Ishikawa (cell line): Measurements from ENCODE around the gene PTPRN2.

Experiments used
- CREB1 ChIP-seq: IDR thresholded peaks from 2 replicates; pipeline ENCODE4 v1.6.1; 2012; ENCODE audit warnings: low read depth
- EGR1 ChIP-seq: IDR thresholded peaks from 2 replicates; pipeline ENCODE4 v1.6.1; 2012
- EP300 ChIP-seq: IDR thresholded peaks from 2 replicates; pipeline ENCODE4 v1.6.1; 2012; ENCODE audit warnings: borderline replicate concordance
- FOXM1 ChIP-seq: IDR thresholded peaks from 2 replicates; pipeline ENCODE4 v1.6.1; 2012; ENCODE audit warnings: low read depth, borderline replicate concordance
- NFIC ChIP-seq: IDR thresholded peaks from 2 replicates; pipeline ENCODE4 v1.6.1; 2012
- RAD21 ChIP-seq: IDR thresholded peaks from 2 replicates; pipeline ENCODE4 v1.6.1; 2012; ENCODE audit warnings: low read depth
- TAF1 ChIP-seq: IDR thresholded peaks from 2 replicates; pipeline ENCODE4 v1.6.1; 2012; ENCODE audit warnings: low read depth, mild to moderate bottlenecking
- TCF12 ChIP-seq: IDR thresholded peaks from 2 replicates; pipeline ENCODE4 v1.6.1; 2012; ENCODE audit warnings: low read depth
- TEAD4 ChIP-seq: IDR thresholded peaks from 2 replicates; pipeline ENCODE4 v1.6.1; 2012
- YY1 ChIP-seq: IDR thresholded peaks from 2 replicates; pipeline ENCODE4 v1.6.1; 2012; ENCODE audit warnings: low read depth
- ZBTB7A ChIP-seq: IDR thresholded peaks from 2 replicates; pipeline ENCODE4 v1.6.1; 2012; ENCODE audit warnings: low read depth
- TF ChIP-seq, protein P1 (sequence below): IDR thresholded peaks from 2 replicates; pipeline ENCODE4 v1.6.1; 2012; ENCODE audit warnings: low read depth, mild to moderate bottlenecking
- TF ChIP-seq, protein P2 (sequence below): IDR thresholded peaks from 2 replicates; pipeline ENCODE4 v1.6.1; 2012
- TF ChIP-seq, protein P3 (sequence below): IDR thresholded peaks from 2 replicates; pipeline ENCODE4 v1.6.1; 2012

Gene PTPRN2

DNA sequence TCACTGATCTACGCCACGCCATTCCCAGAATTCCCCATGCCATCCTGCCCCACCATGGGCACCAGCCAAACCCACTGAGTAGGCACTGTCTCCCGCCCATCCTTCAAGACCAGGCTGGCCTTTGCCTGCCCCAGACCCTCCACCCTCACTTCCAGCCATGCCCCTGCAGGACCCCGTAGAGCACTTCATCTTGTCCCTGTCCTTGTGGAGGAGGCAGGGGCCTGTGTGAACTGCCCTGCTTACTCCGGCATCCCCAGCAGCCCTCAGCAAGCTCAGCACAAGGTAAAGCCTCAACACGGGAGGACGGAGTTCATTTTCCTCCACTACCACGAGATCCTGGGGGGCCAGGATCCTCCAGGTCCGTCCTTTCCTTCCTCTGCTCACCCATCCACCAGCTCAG is 577.7 kb downstream of the PTPRN2 start:
- TF ChIP-seq RAD21 (no peak), TEAD4 (no peak), YY1 (no peak), EP300 (no peak), EGR1 (no peak), TCF12 (no peak), FOXM1 (no peak), ZBTB7A (no peak), NFIC (no peak), CREB1 (no peak)
- TF ChIP-seq, protein P1, sequence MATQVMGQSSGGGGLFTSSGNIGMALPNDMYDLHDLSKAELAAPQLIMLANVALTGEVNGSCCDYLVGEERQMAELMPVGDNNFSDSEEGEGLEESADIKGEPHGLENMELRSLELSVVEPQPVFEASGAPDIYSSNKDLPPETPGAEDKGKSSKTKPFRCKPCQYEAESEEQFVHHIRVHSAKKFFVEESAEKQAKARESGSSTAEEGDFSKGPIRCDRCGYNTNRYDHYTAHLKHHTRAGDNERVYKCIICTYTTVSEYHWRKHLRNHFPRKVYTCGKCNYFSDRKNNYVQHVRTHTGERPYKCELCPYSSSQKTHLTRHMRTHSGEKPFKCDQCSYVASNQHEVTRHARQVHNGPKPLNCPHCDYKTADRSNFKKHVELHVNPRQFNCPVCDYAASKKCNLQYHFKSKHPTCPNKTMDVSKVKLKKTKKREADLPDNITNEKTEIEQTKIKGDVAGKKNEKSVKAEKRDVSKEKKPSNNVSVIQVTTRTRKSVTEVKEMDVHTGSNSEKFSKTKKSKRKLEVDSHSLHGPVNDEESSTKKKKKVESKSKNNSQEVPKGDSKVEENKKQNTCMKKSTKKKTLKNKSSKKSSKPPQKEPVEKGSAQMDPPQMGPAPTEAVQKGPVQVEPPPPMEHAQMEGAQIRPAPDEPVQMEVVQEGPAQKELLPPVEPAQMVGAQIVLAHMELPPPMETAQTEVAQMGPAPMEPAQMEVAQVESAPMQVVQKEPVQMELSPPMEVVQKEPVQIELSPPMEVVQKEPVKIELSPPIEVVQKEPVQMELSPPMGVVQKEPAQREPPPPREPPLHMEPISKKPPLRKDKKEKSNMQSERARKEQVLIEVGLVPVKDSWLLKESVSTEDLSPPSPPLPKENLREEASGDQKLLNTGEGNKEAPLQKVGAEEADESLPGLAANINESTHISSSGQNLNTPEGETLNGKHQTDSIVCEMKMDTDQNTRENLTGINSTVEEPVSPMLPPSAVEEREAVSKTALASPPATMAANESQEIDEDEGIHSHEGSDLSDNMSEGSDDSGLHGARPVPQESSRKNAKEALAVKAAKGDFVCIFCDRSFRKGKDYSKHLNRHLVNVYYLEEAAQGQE: no peak
- TF ChIP-seq, protein P2, sequence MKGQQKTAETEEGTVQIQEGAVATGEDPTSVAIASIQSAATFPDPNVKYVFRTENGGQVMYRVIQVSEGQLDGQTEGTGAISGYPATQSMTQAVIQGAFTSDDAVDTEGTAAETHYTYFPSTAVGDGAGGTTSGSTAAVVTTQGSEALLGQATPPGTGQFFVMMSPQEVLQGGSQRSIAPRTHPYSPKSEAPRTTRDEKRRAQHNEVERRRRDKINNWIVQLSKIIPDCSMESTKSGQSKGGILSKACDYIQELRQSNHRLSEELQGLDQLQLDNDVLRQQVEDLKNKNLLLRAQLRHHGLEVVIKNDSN: no peak
- TF ChIP-seq, protein P3, sequence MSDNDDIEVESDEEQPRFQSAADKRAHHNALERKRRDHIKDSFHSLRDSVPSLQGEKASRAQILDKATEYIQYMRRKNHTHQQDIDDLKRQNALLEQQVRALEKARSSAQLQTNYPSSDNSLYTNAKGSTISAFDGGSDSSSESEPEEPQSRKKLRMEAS: no peak

DNA sequence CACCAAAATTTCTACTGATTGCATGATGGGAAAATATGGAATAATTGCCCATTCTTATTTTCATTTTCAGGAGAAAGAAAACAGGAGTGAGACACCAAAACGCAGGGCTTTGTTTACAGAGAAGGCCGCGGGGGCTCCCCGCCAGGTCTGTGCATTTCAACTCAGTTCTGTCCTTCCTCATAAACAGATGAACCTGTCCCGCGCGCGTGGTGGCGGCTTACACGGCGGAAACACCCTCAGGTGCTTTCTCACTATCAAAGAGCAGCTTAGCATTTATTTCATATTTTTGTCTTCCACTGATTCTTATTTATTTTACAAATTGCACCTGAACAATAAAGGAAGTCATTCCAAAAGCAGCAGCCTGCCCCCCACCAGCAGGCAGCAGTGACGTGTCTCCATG is 579.4 kb downstream of the PTPRN2 start:
- TF ChIP-seq TCF12 (no peak), TEAD4 (no peak)
- TF ChIP-seq, protein P3: no peak

DNA sequence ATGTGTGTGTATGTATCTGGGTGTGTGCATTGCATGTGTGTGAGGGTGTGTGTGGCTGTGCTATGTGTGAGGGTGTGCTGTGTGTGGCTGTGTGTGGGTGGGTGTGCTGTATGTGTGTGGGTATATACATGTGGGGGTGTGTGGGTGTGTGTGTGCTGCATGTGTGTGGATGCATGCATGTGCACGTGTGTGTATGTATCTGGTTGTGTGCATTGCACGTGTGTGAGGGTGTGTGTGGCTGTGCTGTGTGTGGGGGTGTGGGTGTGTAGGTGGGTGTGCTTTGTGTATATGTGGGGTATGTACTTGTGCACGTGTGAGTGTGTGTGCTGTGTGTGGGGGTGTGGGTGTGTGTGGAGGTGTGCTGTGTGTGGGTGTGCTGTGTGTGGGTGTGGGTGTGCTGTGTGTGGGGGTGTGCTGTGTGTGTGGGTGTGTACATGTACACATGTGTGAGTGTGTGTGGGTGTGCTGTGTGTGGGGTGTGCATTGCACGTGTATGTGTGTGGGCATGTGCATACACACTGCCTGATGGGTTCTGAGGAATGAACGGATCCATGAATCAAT is 579.8 kb downstream of the PTPRN2 start:
- TF ChIP-seq TAF1: no peak
- TF ChIP-seq TEAD4: no peak
- TF ChIP-seq, protein P2: no peak
- TF ChIP-seq EGR1: no peak
- TF ChIP-seq NFIC: no peak
- TF ChIP-seq, protein P3: no peak
- TF ChIP-seq RAD21: no peak
- no peak for TF ChIP-seq ZBTB7A
- TF ChIP-seq, protein P1: no peak

DNA sequence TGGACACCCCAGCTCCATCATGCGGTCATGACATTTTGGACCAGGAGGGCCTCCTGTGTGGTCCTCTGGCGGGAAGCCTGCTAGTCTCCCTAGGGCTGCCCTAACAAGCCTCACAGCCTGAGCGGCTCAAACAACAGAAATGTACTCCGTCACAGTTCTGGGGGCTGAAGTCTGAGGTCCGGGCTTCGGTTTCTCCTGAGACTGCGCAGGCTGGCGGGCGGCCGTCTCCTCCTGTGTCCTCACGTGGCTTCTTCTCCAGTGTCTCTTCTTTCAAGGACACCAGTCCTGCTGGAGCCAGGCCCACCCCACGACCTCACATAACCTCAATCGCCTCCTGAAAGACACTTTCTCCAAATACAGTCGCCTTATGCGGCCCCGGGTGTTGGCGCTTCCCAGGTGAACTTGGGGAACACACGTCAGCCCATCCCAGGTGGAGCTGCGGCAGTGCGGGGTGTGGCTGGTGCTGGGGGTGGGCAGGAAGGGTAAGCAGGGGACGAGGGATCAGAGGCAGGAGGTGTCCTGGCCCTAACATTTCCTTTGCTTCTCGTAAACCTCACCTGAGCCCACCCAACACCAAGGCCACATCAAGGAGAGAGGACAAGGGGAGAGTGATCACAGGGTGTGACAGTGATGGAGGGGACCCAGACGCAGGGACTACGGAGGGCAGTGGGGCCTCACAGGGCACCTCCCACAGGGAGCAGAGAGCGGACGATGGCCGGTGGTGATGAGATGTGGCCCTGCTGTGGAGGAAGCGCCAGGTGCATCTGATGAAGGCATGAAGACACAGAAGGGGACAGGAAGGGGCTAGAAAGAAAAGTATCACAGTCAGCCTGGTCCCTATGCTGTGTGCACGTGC is 580.6 kb downstream of the PTPRN2 start:
- TF ChIP-seq, protein P3: no peak
- TF ChIP-seq YY1 (no peak), RAD21 (no peak), TEAD4 (no peak), ZBTB7A (no peak), TCF12 (no peak)
- TF ChIP-seq, protein P1: no peak
- TF ChIP-seq, protein P2: no peak
